Body of pancreas (tissue), 4 donors: ENCODE data around the gene CRELD2.

ENCODE experiments used
- POLR2A ChIP-seq, 3 donors: fragments of 450-650 bp; IDR thresholded peaks; one replicate each; pipeline ENCODE4 v1.6.1; 2016; ENCODE audit warnings: antibody characterized with exemption in 3 of 3, mild to moderate bottlenecking in 2 of 3
- TF ChIP-seq, protein P1 (sequence below), 7 experiments: fragments of 450-650 bp in 4 of 7; fragments of 200-600 bp in 3 of 7; sonication (generic) in 3 of 7; IDR thresholded peaks; one replicate each; pipeline ENCODE4 v1.5.1; 2016 to 2019; ENCODE audit warnings: antibody characterized with exemption in 7 of 7

DNA sequence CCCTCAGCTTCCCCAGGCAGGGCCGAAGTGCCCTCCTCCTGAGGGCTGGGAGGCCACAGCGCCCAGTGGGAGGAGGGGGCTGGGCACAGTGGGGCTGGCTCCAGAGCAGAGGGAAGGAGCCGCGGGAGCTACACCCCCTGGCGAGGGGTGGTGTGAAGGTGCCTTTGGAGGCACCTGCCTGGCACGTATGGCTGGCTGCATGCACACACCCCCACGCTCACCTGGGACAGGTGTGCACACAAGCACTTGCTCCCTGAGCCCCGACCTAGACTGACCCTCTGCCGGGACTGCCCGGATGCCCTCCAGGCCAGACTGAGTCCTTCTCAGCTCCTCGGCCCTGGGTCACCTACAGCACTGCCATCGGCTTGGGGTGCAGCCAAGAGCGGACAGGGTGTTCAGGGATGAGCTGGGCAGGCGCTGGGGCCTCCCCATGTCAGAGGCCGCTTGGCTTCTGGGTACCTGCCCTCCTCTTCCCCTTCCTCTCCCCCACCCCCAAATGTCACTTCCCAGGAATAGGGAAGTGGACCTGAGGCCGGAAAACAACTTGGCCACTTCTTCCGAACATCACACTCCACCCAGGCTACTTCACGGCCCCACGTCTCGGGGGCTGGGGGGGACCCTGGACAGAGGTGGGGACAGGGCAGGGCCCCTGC lies 34.7 kb downstream of the CRELD2 start:
- TF ChIP-seq, protein P1, sequence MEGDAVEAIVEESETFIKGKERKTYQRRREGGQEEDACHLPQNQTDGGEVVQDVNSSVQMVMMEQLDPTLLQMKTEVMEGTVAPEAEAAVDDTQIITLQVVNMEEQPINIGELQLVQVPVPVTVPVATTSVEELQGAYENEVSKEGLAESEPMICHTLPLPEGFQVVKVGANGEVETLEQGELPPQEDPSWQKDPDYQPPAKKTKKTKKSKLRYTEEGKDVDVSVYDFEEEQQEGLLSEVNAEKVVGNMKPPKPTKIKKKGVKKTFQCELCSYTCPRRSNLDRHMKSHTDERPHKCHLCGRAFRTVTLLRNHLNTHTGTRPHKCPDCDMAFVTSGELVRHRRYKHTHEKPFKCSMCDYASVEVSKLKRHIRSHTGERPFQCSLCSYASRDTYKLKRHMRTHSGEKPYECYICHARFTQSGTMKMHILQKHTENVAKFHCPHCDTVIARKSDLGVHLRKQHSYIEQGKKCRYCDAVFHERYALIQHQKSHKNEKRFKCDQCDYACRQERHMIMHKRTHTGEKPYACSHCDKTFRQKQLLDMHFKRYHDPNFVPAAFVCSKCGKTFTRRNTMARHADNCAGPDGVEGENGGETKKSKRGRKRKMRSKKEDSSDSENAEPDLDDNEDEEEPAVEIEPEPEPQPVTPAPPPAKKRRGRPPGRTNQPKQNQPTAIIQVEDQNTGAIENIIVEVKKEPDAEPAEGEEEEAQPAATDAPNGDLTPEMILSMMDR (IDR thresholded peaks at IDR 0.05), result peak in 4 of 7 experiments; percentile 36 to 60 (median 48)
- TF ChIP-seq POLR2A (IDR thresholded peaks at IDR 0.05), result peak; percentile 43 to 76 (median 58)
